ENCODE measurements around the gene B4GALNT2.

The B4GALNT2 gene

DNA sequence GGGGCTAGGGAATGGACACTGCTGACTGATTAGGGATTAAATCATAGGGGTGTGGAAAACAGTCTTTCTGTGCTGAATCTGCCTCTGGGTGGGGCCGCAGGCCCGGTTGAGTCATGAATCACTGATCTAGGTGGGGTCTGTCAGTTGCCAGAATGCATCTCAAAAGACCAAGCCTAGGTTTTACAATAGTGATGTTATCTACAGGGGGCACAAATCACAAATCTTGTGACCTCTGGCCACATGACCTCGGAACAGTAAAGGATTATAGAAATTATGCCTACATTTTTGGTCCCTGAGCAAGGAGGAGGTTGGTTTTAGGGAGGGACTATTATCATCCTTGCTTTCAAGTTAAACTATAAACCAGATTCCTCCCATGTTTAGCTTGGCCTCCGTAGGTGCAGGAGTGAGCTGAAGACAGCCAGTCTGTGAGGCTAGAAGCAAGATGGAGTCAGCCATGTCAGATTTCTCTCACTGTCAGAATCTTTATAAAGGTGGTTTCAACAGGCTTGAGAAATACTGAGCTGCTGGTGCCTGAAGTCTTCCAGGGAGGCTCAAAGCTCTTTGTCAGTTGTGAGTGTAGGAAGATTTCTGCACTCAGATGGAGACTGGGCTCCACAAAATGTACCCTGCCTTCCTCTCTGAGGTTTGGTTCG lies 64.9 kb downstream of the B4GALNT2 start:
- no peak overlapping the region for H3K4me3 ChIP-seq (ENCODE audit: low read depth, low read length)
- ChIA-PET POLR2A (no interaction called here), CTCF (interaction anchor here (0.9 to 17.4 kb wide), 4 partner anchors 17 to 93 kb away, joined by 3 to 165 read pairs (median 12); partner anchors contain the start of gene PHOSPHO1)
- TF ChIP-seq, protein P1, sequence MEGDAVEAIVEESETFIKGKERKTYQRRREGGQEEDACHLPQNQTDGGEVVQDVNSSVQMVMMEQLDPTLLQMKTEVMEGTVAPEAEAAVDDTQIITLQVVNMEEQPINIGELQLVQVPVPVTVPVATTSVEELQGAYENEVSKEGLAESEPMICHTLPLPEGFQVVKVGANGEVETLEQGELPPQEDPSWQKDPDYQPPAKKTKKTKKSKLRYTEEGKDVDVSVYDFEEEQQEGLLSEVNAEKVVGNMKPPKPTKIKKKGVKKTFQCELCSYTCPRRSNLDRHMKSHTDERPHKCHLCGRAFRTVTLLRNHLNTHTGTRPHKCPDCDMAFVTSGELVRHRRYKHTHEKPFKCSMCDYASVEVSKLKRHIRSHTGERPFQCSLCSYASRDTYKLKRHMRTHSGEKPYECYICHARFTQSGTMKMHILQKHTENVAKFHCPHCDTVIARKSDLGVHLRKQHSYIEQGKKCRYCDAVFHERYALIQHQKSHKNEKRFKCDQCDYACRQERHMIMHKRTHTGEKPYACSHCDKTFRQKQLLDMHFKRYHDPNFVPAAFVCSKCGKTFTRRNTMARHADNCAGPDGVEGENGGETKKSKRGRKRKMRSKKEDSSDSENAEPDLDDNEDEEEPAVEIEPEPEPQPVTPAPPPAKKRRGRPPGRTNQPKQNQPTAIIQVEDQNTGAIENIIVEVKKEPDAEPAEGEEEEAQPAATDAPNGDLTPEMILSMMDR (IDR thresholded peaks at IDR 0.05; ENCODE audit: insufficient read depth, low read length, missing control alignments), result no peak
- DNase-seq (ENCODE audit: low read depth, low spot score), result no peak

DNA sequence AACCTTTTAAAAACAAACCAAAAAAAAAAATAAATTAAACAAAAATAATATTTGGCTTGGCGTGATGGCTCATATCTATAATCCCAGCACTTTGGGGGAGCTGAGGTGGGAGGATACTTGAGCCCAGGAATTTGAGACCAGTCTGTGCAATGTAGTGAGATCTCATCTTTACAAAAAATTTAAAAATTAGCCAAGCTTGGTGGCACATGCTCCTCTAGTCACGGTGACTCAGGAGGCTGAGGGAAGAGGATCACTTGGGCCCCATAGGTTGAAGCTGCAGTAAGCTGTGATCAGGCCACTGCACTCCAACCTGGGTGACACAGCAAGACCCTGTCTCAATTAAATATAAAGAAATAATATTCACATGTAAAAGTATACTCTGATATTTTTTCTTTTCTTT lies 65.6 kb downstream of the B4GALNT2 start:
- no peak for DNase-seq (ENCODE audit: low read depth, low spot score)
- ChIA-PET POLR2A (interaction anchor here (1.1 kb wide), 1 partner anchor 14 kb away, joined by 3 read pairs; no protein-coding TSS in a partner anchor), CTCF (interaction anchor here (0.9 to 17.4 kb wide), 4 partner anchors 17 to 93 kb away, joined by 3 to 165 read pairs (median 12); partner anchors contain the start of gene PHOSPHO1)
- TF ChIP-seq, protein P1 (IDR thresholded peaks at IDR 0.05; ENCODE audit: insufficient read depth, low read length, missing control alignments), result no peak
- no peak overlapping the region for H3K4me3 ChIP-seq (ENCODE audit: low read depth, low read length)

DNA sequence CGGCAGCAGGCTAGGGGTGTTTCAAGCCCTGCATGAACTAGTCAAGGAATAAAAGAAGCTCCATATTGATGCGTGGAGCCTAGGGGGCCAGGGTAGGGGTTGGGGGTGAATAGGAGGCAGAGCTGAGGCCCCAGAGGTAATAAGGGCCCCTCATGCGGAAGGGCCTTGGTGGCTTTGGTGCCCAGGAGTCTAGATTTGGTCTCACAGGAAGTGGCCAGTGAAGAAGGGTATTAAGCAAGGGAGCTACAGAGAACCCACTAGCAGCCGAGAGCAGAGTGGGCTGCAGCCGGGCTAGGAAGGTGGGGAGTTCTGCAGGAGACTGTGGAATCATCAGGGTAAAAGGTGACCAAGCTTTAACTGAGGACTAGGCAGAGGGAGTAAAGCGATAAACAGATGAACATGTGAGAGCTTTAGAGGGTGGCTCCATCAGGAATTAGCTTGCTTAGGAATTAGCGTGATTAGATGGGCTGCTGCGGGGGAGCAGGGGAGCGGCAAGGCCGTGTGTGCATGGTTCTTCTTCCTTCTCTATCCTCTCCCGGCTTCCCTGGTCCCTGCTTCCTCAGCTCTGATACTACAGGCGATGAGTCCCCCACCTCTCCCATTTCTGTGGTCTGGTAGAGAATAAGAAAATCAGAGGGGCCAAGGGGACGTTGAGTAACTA lies 68.0 kb downstream of the B4GALNT2 start:
- CTCF ChIA-PET, result interaction anchor here (1.3 to 17.4 kb wide), 5 partner anchors 9 to 27 kb away, joined by 3 to 165 read pairs (median 6); partner anchors contain the start of gene PHOSPHO1

DNA sequence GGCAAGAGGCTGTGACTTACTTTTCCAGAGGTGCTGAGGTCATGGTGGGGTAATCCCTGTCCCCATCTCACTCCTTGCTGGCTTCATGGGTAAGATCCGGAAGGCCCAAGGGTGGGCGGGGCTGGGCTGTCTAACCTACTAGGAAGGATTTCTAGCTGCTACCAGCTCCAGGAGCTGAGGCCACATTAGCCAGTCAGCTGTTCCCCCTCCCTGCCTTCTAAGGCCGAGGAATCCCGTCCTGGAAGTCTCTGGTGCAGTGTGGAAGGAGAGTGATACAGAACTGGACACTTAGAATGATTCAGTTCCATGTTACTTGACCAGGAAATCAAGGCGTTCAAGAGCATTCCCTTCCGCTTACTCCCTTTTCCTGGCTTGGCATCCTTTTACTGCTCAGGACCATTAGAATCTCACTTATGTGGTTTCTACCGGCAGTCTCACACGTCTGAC lies 68.9 kb downstream of the B4GALNT2 start:
- ChIA-PET POLR2A (interaction anchor here (1.4 kb wide), 1 partner anchor 54 kb away, joined by 4 read pairs; no protein-coding TSS in a partner anchor), CTCF (interaction anchor here (1.3 to 17.4 kb wide), 4 partner anchors 8 to 26 kb away, joined by 3 to 165 read pairs (median 16); partner anchors contain the start of gene PHOSPHO1)
- TF ChIP-seq, protein P1 (IDR thresholded peaks at IDR 0.05; ENCODE audit: insufficient read depth, low read length, missing control alignments), result no peak
- DNase-seq (ENCODE audit: low read depth, low spot score), result peak; percentile 46
- H3K4me3 ChIP-seq (ENCODE audit: low read depth, low read length), result no peak overlapping the region

More for the DNA sequence above, 68.0 kb downstream of the B4GALNT2 start:
- TF ChIP-seq, protein P1 (IDR thresholded peaks at IDR 0.05; ENCODE audit: insufficient read depth, low read length, missing control alignments), result no peak
- DNase-seq (ENCODE audit: low read depth, low spot score), result no peak
- POLR2A ChIA-PET, result interaction anchor here (0.6 to 0.8 kb wide), 2 partner anchors 53 to 59 kb away, joined by 3 read pairs; no protein-coding TSS in a partner anchor
- no peak overlapping the region for H3K4me3 ChIP-seq (ENCODE audit: low read depth, low read length)

DNA sequence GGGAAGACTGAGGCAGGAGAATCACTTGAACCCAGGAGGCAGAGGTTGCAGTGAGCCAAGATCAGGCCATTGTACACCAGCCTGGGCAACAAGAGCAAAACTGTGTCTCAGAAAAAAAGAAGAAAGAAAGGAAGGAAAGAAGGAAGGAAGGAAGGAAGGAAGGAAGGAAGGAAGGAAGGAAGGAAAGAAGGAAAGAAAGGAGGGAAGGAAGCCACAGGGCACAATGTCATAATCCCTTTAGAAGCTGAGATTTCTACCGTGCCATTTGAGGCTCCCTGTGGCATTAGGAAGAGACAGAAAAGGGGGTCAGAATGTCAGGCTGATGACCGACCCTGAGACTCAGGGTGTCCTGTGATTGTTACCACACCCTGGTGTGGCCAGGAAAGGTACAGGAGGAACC lies 71.2 kb downstream of the B4GALNT2 start:
- no peak overlapping the region for H3K4me3 ChIP-seq (ENCODE audit: low read depth, low read length)
- TF ChIP-seq, protein P1 (IDR thresholded peaks at IDR 0.05; ENCODE audit: insufficient read depth, low read length, missing control alignments), result no peak
- ChIA-PET CTCF (interaction anchor here (1.3 to 17.4 kb wide), 5 partner anchors 9 to 24 kb away, joined by 3 to 165 read pairs (median 4); partner anchors contain the start of gene PHOSPHO1), POLR2A (no interaction called here)
- DNase-seq (ENCODE audit: low read depth, low spot score), result no peak

DNA sequence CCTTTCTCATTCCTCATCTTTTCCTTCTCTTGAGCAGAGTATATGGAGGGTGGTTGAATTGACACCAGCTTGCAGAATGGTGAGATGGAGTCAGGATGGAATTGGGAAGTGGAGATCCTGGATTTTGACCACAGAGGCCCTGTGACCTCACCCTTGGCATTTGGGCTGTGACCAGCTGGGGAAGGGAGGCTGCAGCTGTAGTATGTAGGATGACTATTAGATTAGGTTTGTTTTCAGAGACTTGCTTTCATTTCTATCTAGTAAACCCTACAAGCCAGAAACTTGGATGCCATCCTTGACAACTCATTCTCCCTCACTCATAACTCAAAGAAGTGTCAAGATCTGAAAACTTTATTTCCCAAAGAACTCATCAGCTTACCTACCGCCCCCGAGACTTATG lies 71.9 kb downstream of the B4GALNT2 start:
- TF ChIP-seq, protein P1 (IDR thresholded peaks at IDR 0.05; ENCODE audit: insufficient read depth, low read length, missing control alignments), result no peak
- H3K4me3 ChIP-seq (ENCODE audit: low read depth, low read length), result no peak overlapping the region
- CTCF ChIA-PET, result interaction anchor here (1.1 to 17.4 kb wide), 6 partner anchors 8 to 59 kb away, joined by 3 to 165 read pairs (median 4); partner anchors contain the start of gene PHOSPHO1
- no peak for DNase-seq (ENCODE audit: low read depth, low spot score)
- POLR2A ChIA-PET, result no interaction called here
